Liver (tissue), 9 donors: ENCODE measurements around the gene CDCA5. TPM values are rescaled to one million over a fixed set of nuclear protein-coding genes. Genes with fewer than 3 reads are reported as not detected.

Source experiments
- DNase-seq: peaks from one replicate; pipeline ENCODE4 v3.0.0-alpha.2; 2017; ENCODE audit warnings: low spot score
- H3K27ac ChIP-seq, 2 donors: one replicate each; pipeline ENCODE4 v1.7.0; 2013; ENCODE audit warnings: inconsistent platforms in 2 of 2, low read length in 2 of 2, control low read depth in 1 of 2, low read depth in 1 of 2, mild to moderate bottlenecking in 1 of 2
- H3K27me3 ChIP-seq, 4 donors: one replicate each; pipeline versions ENCODE4 v1.6.1 to v1.7.0; 2013; ENCODE audit warnings: low read length in 3 of 4, inconsistent platforms in 1 of 4, mild to moderate bottlenecking in 1 of 4, moderate library complexity in 1 of 4; ENCODE audit not compliant: control insufficient read depth in 4 of 4, insufficient read depth in 4 of 4
- H3K36me3 ChIP-seq, 4 donors: one replicate each; pipeline versions ENCODE4 v1.6.1 to v1.7.0; 2013; ENCODE audit warnings: low read length in 3 of 4, mild to moderate bottlenecking in 3 of 4, low read depth in 1 of 4, moderate library complexity in 1 of 4; ENCODE audit not compliant: control insufficient read depth in 4 of 4, insufficient read depth in 3 of 4
- H3K4me1 ChIP-seq, 4 donors: one replicate each; pipeline versions ENCODE4 v1.6.1 to v1.7.0; 2013; ENCODE audit warnings: low read length in 3 of 4, mild to moderate bottlenecking in 3 of 4, moderate library complexity in 1 of 4; ENCODE audit not compliant: control insufficient read depth in 4 of 4, insufficient read depth in 4 of 4
- H3K4me3 ChIP-seq, 3 donors: one replicate each; pipeline versions ENCODE4 v1.6.1 to v1.7.0; 2013; ENCODE audit warnings: low read length in 3 of 3, control low read depth in 1 of 3, low read depth in 1 of 3, mild to moderate bottlenecking in 1 of 3
- H3K9ac ChIP-seq, 2 donors: one replicate each; pipeline ENCODE4 v1.7.0; 2013; ENCODE audit warnings: low read length in 2 of 2, mild to moderate bottlenecking in 2 of 2, moderate library complexity in 2 of 2, control low read depth in 1 of 2, low read depth in 1 of 2
- H3K9me3 ChIP-seq, 4 donors: one replicate each; pipeline versions ENCODE4 v1.6.1 to v1.7.0; 2013; ENCODE audit warnings: low read length in 3 of 4; ENCODE audit not compliant: control insufficient read depth in 4 of 4
- EGR1 ChIP-seq, 2 donors: IDR thresholded peaks; 2 replicates each; pipeline ENCODE4 v1.6.1; 2016 to 2018; ENCODE audit warnings: antibody characterized with exemption in 2 of 2, low read depth in 2 of 2
- FOXA1 ChIP-seq: IDR thresholded peaks from 2 replicates; pipeline ENCODE4 v1.6.1; 2016; ENCODE audit warnings: antibody characterized with exemption
- FOXA2 ChIP-seq: IDR thresholded peaks from 2 replicates; pipeline ENCODE4 v1.6.1; 2016; ENCODE audit warnings: antibody characterized with exemption
- GABPA ChIP-seq, 2 donors: IDR thresholded peaks in 1 of 2; conservative IDR thresholded peaks in 1 of 2; 2 replicates each; pipeline ENCODE4 v1.6.1; 2016; ENCODE audit warnings: antibody characterized with exemption in 2 of 2, mild to moderate bottlenecking in 1 of 2, moderate library complexity in 1 of 2
- HNF4A ChIP-seq, 2 donors: conservative IDR thresholded peaks; 2 replicates each; pipeline ENCODE4 v1.6.1; 2016; ENCODE audit warnings: antibody characterized with exemption in 2 of 2, mild to moderate bottlenecking in 2 of 2
- JUND ChIP-seq, 2 donors: IDR thresholded peaks; 2 replicates each; pipeline ENCODE4 v1.6.1; 2016; ENCODE audit warnings: antibody characterized with exemption in 2 of 2
- NR2F2 ChIP-seq: IDR thresholded peaks from 2 replicates; pipeline ENCODE4 v1.6.1; 2016; ENCODE audit warnings: antibody characterized with exemption
- RAD21 ChIP-seq, 2 donors: IDR thresholded peaks; 2 replicates each; pipeline ENCODE4 v1.6.1; 2016; ENCODE audit warnings: antibody characterized with exemption in 2 of 2, mild to moderate bottlenecking in 2 of 2
- RXRA ChIP-seq, 2 donors: IDR thresholded peaks; 2 replicates each; pipeline ENCODE4 v1.6.1; 2017 to 2018; ENCODE audit warnings: antibody characterized with exemption in 2 of 2, mild to moderate bottlenecking in 1 of 2
- SP1 ChIP-seq: IDR thresholded peaks from 2 replicates; pipeline ENCODE4 v1.6.1; 2018; ENCODE audit warnings: antibody characterized with exemption, mild to moderate bottlenecking
- TAF1 ChIP-seq: conservative IDR thresholded peaks from 2 replicates; pipeline ENCODE4 v1.6.1; 2016; ENCODE audit warnings: antibody characterized with exemption, mild to moderate bottlenecking
- YY1 ChIP-seq: IDR thresholded peaks from 2 replicates; pipeline ENCODE4 v1.6.1; 2016; ENCODE audit warnings: antibody characterized with exemption, mild to moderate bottlenecking
- WGBS: extraction: QIAGEN DNeasy Blood & Tissue Kit; methylation state at CpG from one replicate; pipeline ENCODE4 v1.1.7; 2013; 5-methylcytosine and 5-hydroxymethylcytosine counted together
- polyA plus RNA-seq, 2 donors: library from polyadenylated mRNA; stranded (reverse) in 1 of 2; unstranded in 1 of 2; fragments of 200-250 nt in 1 of 2; fragments of >200 nt in 1 of 2; fragmentation: Nextera tagmentation in 1 of 2; extraction: Ambion mirVana in 1 of 2; gene quantifications; one replicate each; pipeline versions ENCODE4 v1.2.1 to v1.2.3, GENCODE V29; 2013 to 2015
- total RNA-seq, 2 donors: library from RNA; depleted of rRNA; stranded (reverse); fragments of >200 nt; gene quantifications; one replicate each; pipeline ENCODE4 v1.2.3, GENCODE V29; 2014
- TF ChIP-seq, protein P1 (sequence below): IDR thresholded peaks from 2 replicates; pipeline ENCODE4 v1.6.1; 2016; ENCODE audit warnings: antibody characterized with exemption, mild to moderate bottlenecking
- TF ChIP-seq, protein P2 (sequence below): IDR thresholded peaks from 2 replicates; pipeline ENCODE4 v1.6.1; 2016; ENCODE audit warnings: antibody characterized with exemption
- TF ChIP-seq, protein P3 (sequence below): fragments of 150-350 bp; IDR thresholded peaks from 2 replicates; pipeline ENCODE4 v1.5.1; 2017; ENCODE audit warnings: improper control_type of control experiment, low read depth, low read length; ENCODE audit not compliant: missing input control
- TF ChIP-seq, protein P4 (sequence below): IDR thresholded peaks from 2 replicates; pipeline ENCODE4 v1.6.1; 2016; ENCODE audit warnings: antibody characterized with exemption
- donor health status: healthy.
- donor health status: healthy.
- donor health status: healthy.
- donor health status: healthy.
- donor health status: healthy.

The CDCA5 gene
- total and polyA plus RNA-seq, 4 donors = 0.17 to 12.0 (median 1.7) TPM

DNA sequence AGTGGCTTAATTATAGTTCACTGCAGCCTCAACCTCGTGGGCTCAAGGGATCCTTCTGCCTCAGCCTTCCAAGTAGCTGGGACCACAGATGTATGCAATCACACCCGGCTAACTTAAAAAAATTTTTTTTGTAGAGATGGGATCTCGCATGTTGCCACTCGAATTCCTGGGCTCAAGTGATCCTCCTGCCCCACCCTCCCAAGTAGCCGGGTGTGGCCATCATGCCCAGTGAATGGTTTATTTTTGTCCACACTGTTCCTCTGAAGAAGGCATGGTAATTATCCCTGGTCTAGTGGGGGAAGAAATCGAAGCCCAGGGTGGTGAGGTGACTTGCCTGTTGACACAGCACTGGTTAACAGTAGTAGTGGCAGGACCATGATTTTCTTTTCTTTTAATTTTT lies 40.9 kb downstream of the CDCA5 start:
- DNase-seq = no peak
- H3K4me3 ChIP-seq = no peak overlapping the region
- no peak overlapping the region for H3K27ac ChIP-seq
- peaks cover 4 to 22% (median 12%) of the 10 kb centered on the region in 4 donors for H3K4me1 ChIP-seq
- no peak overlapping the region for H3K9ac ChIP-seq
- no peaks in the 10 kb centered on the region for H3K27me3 ChIP-seq
- H3K36me3 ChIP-seq = peaks cover 0 to 8% (median 4%) of the 10 kb centered on the region in 4 donors
- no peaks in the 10 kb centered on the region for H3K9me3 ChIP-seq
- TF ChIP-seq NR2F2 (no peak), SP1 (no peak), RXRA (IDR thresholded peaks at IDR 0.05) (no peak), RAD21 (IDR thresholded peaks at IDR 0.05) (no peak), TAF1 (no peak)
- TF ChIP-seq, protein P1, sequence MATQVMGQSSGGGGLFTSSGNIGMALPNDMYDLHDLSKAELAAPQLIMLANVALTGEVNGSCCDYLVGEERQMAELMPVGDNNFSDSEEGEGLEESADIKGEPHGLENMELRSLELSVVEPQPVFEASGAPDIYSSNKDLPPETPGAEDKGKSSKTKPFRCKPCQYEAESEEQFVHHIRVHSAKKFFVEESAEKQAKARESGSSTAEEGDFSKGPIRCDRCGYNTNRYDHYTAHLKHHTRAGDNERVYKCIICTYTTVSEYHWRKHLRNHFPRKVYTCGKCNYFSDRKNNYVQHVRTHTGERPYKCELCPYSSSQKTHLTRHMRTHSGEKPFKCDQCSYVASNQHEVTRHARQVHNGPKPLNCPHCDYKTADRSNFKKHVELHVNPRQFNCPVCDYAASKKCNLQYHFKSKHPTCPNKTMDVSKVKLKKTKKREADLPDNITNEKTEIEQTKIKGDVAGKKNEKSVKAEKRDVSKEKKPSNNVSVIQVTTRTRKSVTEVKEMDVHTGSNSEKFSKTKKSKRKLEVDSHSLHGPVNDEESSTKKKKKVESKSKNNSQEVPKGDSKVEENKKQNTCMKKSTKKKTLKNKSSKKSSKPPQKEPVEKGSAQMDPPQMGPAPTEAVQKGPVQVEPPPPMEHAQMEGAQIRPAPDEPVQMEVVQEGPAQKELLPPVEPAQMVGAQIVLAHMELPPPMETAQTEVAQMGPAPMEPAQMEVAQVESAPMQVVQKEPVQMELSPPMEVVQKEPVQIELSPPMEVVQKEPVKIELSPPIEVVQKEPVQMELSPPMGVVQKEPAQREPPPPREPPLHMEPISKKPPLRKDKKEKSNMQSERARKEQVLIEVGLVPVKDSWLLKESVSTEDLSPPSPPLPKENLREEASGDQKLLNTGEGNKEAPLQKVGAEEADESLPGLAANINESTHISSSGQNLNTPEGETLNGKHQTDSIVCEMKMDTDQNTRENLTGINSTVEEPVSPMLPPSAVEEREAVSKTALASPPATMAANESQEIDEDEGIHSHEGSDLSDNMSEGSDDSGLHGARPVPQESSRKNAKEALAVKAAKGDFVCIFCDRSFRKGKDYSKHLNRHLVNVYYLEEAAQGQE = no peak
- 93% methylated on average over 6 of the region's 6 CpGs for WGBS

DNA sequence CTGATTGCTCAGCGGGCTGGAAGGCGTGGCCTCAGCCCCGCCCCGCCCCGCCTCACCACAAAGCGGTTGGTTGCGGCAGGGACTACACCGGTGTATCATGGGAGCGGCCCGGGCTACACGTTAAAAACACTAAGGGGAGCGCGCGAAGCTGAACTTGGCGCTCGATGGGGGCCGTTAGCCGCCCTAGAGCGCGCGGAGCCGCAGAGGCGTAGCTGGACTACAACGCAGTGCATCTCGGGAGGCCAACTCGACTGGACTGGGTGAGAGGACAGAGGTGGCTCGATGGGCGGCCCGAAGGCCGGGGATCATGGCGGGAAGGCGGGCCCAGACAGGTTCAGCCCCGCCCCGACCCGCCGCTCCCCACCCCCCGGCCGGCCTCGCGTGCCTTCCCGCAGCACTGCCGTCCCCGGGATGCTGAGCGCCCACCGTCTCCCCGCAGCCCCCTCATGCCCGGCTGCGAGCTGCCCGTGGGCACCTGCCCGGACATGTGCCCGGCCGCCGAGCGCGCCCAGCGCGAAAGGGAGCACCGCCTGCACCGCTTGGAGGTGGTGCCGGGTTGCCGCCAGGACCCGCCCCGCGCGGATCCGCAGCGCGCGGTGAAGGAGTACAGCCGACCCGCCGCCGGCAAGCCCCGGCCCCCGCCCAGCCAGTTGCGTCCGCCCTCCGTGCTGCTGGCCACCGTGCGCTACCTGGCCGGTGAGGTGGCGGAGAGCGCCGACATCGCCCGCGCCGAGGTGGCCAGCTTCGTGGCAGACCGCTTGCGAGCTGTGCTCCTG lies 42.8 kb downstream of the CDCA5 start, which contains the start of gene SAC3D1:
TSS of gene SAC3D1 (plus strand) at position 364 of the 776 bp plus-strand sequence. CDS start at position 447, 83 bp downstream.
- Histone ChIP-seq H3K9me3 (no peaks in the 10 kb centered on the region), H3K4me1 (peaks cover 4 to 19% (median 11%) of the 10 kb centered on the region in 4 donors), H3K4me3 (peak within 1 kb of the TSS; percentile 45 to 83 (median 61)), H3K36me3 (peaks cover 0 to 9% (median 8%) of the 10 kb centered on the region in 4 donors), H3K27me3 (no peaks in the 10 kb centered on the region), H3K9ac (peak within 1 kb of the TSS; percentile 40 to 64), H3K27ac (peak within 1 kb of the TSS; percentile 89 to 96)
- TF ChIP-seq RXRA (IDR thresholded peaks at IDR 0.05) (peak; percentile 75 to 76), NR2F2 (peak; percentile 63), YY1 (peak; percentile 95), JUND (IDR thresholded peaks at IDR 0.05) (peak in 1 of 2 donors; percentile 16), FOXA2 (no peak), FOXA1 (no peak), SP1 (peak; percentile 83), GABPA (IDR thresholded peaks at IDR 0.05 in 1 of 2, conservative IDR thresholded peaks at IDR 0.05 in 1 of 2) (peak in 1 of 2 donors; percentile 72), HNF4A (conservative IDR thresholded peaks at IDR 0.05) (peak; percentile 27 to 49), EGR1 (IDR thresholded peaks at IDR 0.05; ENCODE audit: low read depth in 2 of 2) (peak in 1 of 2 donors; percentile 25), RAD21 (IDR thresholded peaks at IDR 0.05) (no peak)
- TF ChIP-seq, protein P2, sequence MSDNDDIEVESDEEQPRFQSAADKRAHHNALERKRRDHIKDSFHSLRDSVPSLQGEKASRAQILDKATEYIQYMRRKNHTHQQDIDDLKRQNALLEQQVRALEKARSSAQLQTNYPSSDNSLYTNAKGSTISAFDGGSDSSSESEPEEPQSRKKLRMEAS = peak; percentile 83
- TF ChIP-seq, protein P3, sequence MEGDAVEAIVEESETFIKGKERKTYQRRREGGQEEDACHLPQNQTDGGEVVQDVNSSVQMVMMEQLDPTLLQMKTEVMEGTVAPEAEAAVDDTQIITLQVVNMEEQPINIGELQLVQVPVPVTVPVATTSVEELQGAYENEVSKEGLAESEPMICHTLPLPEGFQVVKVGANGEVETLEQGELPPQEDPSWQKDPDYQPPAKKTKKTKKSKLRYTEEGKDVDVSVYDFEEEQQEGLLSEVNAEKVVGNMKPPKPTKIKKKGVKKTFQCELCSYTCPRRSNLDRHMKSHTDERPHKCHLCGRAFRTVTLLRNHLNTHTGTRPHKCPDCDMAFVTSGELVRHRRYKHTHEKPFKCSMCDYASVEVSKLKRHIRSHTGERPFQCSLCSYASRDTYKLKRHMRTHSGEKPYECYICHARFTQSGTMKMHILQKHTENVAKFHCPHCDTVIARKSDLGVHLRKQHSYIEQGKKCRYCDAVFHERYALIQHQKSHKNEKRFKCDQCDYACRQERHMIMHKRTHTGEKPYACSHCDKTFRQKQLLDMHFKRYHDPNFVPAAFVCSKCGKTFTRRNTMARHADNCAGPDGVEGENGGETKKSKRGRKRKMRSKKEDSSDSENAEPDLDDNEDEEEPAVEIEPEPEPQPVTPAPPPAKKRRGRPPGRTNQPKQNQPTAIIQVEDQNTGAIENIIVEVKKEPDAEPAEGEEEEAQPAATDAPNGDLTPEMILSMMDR = no peak
- TF ChIP-seq, protein P4, sequence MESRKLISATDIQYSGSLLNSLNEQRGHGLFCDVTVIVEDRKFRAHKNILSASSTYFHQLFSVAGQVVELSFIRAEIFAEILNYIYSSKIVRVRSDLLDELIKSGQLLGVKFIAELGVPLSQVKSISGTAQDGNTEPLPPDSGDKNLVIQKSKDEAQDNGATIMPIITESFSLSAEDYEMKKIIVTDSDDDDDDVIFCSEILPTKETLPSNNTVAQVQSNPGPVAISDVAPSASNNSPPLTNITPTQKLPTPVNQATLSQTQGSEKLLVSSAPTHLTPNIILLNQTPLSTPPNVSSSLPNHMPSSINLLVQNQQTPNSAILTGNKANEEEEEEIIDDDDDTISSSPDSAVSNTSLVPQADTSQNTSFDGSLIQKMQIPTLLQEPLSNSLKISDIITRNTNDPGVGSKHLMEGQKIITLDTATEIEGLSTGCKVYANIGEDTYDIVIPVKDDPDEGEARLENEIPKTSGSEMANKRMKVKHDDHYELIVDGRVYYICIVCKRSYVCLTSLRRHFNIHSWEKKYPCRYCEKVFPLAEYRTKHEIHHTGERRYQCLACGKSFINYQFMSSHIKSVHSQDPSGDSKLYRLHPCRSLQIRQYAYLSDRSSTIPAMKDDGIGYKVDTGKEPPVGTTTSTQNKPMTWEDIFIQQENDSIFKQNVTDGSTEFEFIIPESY = no peak
- TF ChIP-seq, protein P1 = peak; percentile 63
- DNase-seq = peak; percentile 89
- WGBS = under 1% methylated on average over 91 of the region's 91 CpGs
